Lung (tissue), 12 donors: Measurements from ENCODE around the gene THRA. TPM values are rescaled to one million over a fixed set of nuclear protein-coding genes. Genes with fewer than 3 reads are reported as not detected.
A peak's percentile ranks its signal among the peaks of the same experiment; 100 is the strongest.

ENCODE experiments used
- ATAC-seq: fragments of 200-7000 bp; cut with Tn5 transposase; one replicate; pipeline ENCODE4 v1.9.1; 2020; ENCODE audit warnings: moderate number of reproducible peaks; ENCODE audit not compliant: insufficient read depth, low FRiP score
- DNase-seq, 3 donors: peaks; one replicate each; pipeline ENCODE4 v3.0.0-alpha.2; 2013 to 2017
- H3K27ac ChIP-seq, 2 donors: one replicate each; pipeline ENCODE4 v1.5.1; 2013; ENCODE audit warnings: mild to moderate bottlenecking in 2 of 2, moderate library complexity in 2 of 2, control low read depth in 1 of 2, inconsistent platforms in 1 of 2, low read depth in 1 of 2, low read length in 1 of 2
- H3K27me3 ChIP-seq, 3 donors: one replicate each; pipeline ENCODE4 v1.5.1; 2013; ENCODE audit warnings: low read length in 2 of 3; ENCODE audit not compliant: control insufficient read depth in 3 of 3, insufficient read depth in 3 of 3
- H3K36me3 ChIP-seq, 4 donors: one replicate each; pipeline ENCODE4 v1.5.1; 2013; ENCODE audit warnings: low read length in 4 of 4, mild to moderate bottlenecking in 1 of 4, moderate library complexity in 1 of 4; ENCODE audit not compliant: control insufficient read depth in 4 of 4, insufficient read depth in 4 of 4
- H3K4me1 ChIP-seq, 5 donors: one replicate each; pipeline ENCODE4 v1.5.1; 2013; ENCODE audit warnings: low read length in 5 of 5, mild to moderate bottlenecking in 2 of 5, moderate library complexity in 1 of 5; ENCODE audit not compliant: control insufficient read depth in 5 of 5, insufficient read depth in 5 of 5
- H3K4me3 ChIP-seq: one replicate; pipeline ENCODE4 v1.5.1; 2013; ENCODE audit warnings: mild to moderate bottlenecking, control low read depth, moderate library complexity
- H3K9ac ChIP-seq, 2 donors: one replicate each; pipeline ENCODE4 v1.5.1; 2013; ENCODE audit warnings: low read length in 2 of 2, control low read depth in 1 of 2; ENCODE audit not compliant: insufficient read depth in 1 of 2
- H3K9me3 ChIP-seq, 4 donors: one replicate each; pipeline ENCODE4 v1.5.1; 2013; ENCODE audit warnings: low read length in 3 of 4, mild to moderate bottlenecking in 1 of 4, moderate library complexity in 1 of 4; ENCODE audit not compliant: control insufficient read depth in 4 of 4, insufficient read depth in 3 of 4
- WGBS, 2 donors: extraction: QIAGEN DNeasy Blood & Tissue Kit; methylation state at CpG; one replicate each; pipeline ENCODE4 v1.1.7; 2013; 5-methylcytosine and 5-hydroxymethylcytosine counted together
- polyA plus RNA-seq, 2 donors: library from polyadenylated mRNA; stranded (reverse); fragments of 200-250 nt; gene quantifications; one replicate each; pipeline ENCODE4 v1.2.1, GENCODE V29; 2013
- total RNA-seq, 2 donors: library from RNA; depleted of rRNA in 1 of 2; stranded (reverse); fragments of >200 nt in 1 of 2; gene quantifications; one replicate each; pipeline ENCODE4 v1.2.1, GENCODE V29; 2014 to 2021
- TF ChIP-seq, protein P1 (sequence below): IDR thresholded peaks from 2 replicates; pipeline ENCODE4 v1.5.1; 2012; ENCODE audit warnings: mild to moderate bottlenecking; ENCODE audit errors: control extremely low read depth, extremely low read depth
- donor health status: control.
- donor health status: control.
- donor health status: Bipolar disorder and iron deficiency.
- donor health status: healthy.
- donor health status: DM: yes; HTN: yes; CAD: no.

THRA gene
- total and polyA plus RNA-seq, 4 donors, result 28.5 to 55.9 (median 37.5) TPM

DNA sequence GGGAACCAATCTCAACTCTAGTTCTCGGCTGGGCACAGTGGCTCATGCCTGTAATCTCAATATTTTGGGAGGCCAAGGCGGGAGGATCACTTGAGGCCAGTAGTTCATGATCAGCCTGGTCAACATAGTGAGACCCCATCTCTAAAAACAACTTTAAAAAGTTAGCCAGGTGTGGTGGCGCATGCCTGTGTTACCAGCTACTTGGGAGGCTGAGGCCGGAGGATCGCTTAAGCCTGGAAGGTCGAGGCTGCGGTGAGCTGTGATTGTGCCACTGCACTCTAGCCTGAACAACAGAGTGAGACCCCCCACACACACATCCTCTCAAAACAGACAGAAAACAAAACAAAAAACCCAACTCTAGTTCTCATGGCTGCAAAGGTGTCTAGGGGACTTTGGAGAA, 4.9 kb downstream of the THRA start:
- ATAC-seq (no peak), DNase-seq (no peak)
- Histone ChIP-seq H3K4me3 (no peak overlapping the region), H3K9ac (peak overlapping the region in 1 of 2 donors; percentile 89), H3K36me3 (no peaks in the 10 kb centered on the region), H3K9me3 (no peaks in the 10 kb centered on the region), H3K27me3 (no peaks in the 10 kb centered on the region), H3K27ac (peak overlapping the region; percentile 73 to 93), H3K4me1 (peaks cover 40 to 83% (median 57%) of the 10 kb centered on the region in 5 donors)
- TF ChIP-seq, protein P1, sequence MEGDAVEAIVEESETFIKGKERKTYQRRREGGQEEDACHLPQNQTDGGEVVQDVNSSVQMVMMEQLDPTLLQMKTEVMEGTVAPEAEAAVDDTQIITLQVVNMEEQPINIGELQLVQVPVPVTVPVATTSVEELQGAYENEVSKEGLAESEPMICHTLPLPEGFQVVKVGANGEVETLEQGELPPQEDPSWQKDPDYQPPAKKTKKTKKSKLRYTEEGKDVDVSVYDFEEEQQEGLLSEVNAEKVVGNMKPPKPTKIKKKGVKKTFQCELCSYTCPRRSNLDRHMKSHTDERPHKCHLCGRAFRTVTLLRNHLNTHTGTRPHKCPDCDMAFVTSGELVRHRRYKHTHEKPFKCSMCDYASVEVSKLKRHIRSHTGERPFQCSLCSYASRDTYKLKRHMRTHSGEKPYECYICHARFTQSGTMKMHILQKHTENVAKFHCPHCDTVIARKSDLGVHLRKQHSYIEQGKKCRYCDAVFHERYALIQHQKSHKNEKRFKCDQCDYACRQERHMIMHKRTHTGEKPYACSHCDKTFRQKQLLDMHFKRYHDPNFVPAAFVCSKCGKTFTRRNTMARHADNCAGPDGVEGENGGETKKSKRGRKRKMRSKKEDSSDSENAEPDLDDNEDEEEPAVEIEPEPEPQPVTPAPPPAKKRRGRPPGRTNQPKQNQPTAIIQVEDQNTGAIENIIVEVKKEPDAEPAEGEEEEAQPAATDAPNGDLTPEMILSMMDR, result no peak
- 95 to 97% methylated on average over 7 of the region's 7 CpGs for WGBS, 2 donors

DNA sequence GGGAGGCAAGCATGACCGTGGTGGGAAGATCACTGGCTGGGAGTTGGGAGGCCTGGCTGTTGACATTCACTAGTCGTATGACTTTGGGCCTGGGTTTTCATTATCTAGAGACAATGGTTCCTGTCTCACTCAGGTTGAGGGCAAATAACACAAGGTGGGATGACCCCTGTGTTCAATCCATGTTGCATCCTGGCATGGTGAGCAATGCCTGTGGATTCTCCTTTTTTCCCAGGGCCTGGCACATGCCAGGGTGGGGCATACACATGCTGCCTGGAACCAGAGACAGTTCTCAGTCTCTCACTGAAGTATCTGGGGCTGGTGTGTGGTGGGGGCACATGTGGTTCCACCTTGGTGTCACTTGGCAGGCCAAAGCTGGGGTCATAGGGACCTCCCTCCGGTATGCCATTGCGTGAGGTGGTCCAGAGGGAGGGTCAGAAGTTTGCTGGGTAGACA, 5.4 kb downstream of the THRA start:
- Histone ChIP-seq H3K27me3 (no peaks in the 10 kb centered on the region), H3K36me3 (peaks cover 0 to 1% (median 0%) of the 10 kb centered on the region in 4 donors), H3K9me3 (no peaks in the 10 kb centered on the region), H3K4me1 (peaks cover 44 to 87% (median 62%) of the 10 kb centered on the region in 5 donors), H3K4me3 (no peak overlapping the region), H3K27ac (peak overlapping the region; percentile 73 to 93), H3K9ac (peak overlapping the region in 1 of 2 donors; percentile 89)
- 36 to 66% methylated on average over 4 of the region's 4 CpGs for WGBS, 2 donors
- DNase-seq (no peak), ATAC-seq (no peak)
- TF ChIP-seq, protein P1, result no peak

DNA sequence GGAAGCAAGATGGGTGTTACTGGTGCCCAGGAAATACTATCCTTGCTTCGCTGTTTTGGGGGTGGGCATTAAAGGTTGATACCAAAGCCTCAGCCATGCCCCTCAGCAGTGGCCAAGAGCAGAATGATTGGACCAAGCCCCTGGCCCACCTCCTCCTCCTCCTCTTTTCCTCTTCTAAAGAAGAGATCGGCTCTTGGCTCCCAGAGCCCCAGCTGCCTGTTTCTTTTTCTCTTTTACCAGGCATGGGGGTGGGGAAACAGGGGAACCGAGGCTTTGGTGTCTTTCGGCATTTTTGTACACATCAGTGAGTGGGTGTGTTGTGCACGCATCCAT, 5.8 kb downstream of the THRA start:
- Histone ChIP-seq H3K9ac (peak overlapping the region in 1 of 2 donors; percentile 89), H3K36me3 (peaks cover 0 to 3% (median 0%) of the 10 kb centered on the region in 4 donors), H3K27me3 (no peaks in the 10 kb centered on the region), H3K27ac (peak overlapping the region; percentile 73 to 93), H3K4me3 (no peak overlapping the region), H3K4me1 (peaks cover 46 to 89% (median 62%) of the 10 kb centered on the region in 5 donors), H3K9me3 (no peaks in the 10 kb centered on the region)
- 9 to 14% methylated on average over 5 of the region's 5 CpGs for WGBS, 2 donors
- ATAC-seq, result no peak
- DNase-seq, result no peak
- TF ChIP-seq, protein P1, result no peak
